CD4-positive, alpha-beta T cell (primary cell): ENCODE results near the gene COL5A1. TPM values are rescaled to one million over a fixed set of nuclear protein-coding genes. Genes with fewer than 3 reads are reported as not detected.

Source experiments
- ATAC-seq: fragments of 200-7000 bp; cut with Tn5 transposase; one replicate; pipeline ENCODE4 v1.10.0; 2022; ENCODE audit warnings: mild to moderate bottlenecking; ENCODE audit not compliant: poor library complexity
- CTCF ChIA-PET: fragments of 350-600 bp; sonication (Branson Sonifier 250); formaldehyde crosslinking; loops from one replicate; lab custom pipeline; 2021; ENCODE audit warnings: antibody characterized with exemption, inconsistent platforms; lab: Charles Lee
- POLR2A ChIA-PET: fragments of 350-600 bp; sonication (Branson Sonifier 250); formaldehyde crosslinking; loops from one replicate; lab custom pipeline; 2021; ENCODE audit warnings: antibody characterized with exemption, inconsistent platforms; lab: Charles Lee
- DNase-seq, 14 experiments: peaks; one replicate each; pipeline ENCODE4 v3.0.0-alpha.2; 2013 to 2020; ENCODE audit warnings: mixed read lengths in 2 of 14
- H3K27ac ChIP-seq, 2 donors: one replicate each; pipeline versions ENCODE4 v1.5.1 to v1.7.0; 2013; ENCODE audit warnings: low read length in 2 of 2, low read depth in 1 of 2, mild to moderate bottlenecking in 1 of 2
- H3K27me3 ChIP-seq, 2 experiments: 1 replicate in 1 of 2; 2 replicates in 1 of 2; pipeline versions ENCODE4 v1.6.1 to v1.7.0; 2013; ENCODE audit warnings: low read length in 2 of 2, control low read depth in 1 of 2, mild to moderate bottlenecking in 1 of 2, moderate library complexity in 1 of 2; ENCODE audit not compliant: insufficient read depth in 2 of 2, control insufficient read depth in 1 of 2
- H3K36me3 ChIP-seq: one replicate; pipeline ENCODE4 v1.6.1; 2013; ENCODE audit warnings: low read length, control low read depth; ENCODE audit not compliant: insufficient read depth
- H3K4me1 ChIP-seq: one replicate; pipeline ENCODE4 v1.6.1; 2013; ENCODE audit warnings: low read length, control low read depth; ENCODE audit not compliant: insufficient read depth
- H3K4me3 ChIP-seq: one replicate; pipeline ENCODE4 v1.5.1; 2013; ENCODE audit warnings: mild to moderate bottlenecking, low read length, moderate library complexity
- H3K9me3 ChIP-seq, 2 experiments: 1 replicate in 1 of 2; 2 replicates in 1 of 2; pipeline versions ENCODE4 v1.6.1 to v1.7.0; 2013; ENCODE audit warnings: low read length in 2 of 2, mild to moderate bottlenecking in 2 of 2, control low read depth in 1 of 2, moderate library complexity in 1 of 2; ENCODE audit not compliant: control insufficient read depth in 1 of 2, insufficient read depth in 1 of 2
- H3K27ac Mint-ChIP-seq: one replicate; pipeline ENCODE4 v1.8.0; 2020; ENCODE audit warnings: mixed read lengths
- H3K27me3 Mint-ChIP-seq: one replicate; pipeline ENCODE4 v1.8.0; 2021; ENCODE audit warnings: mixed read lengths
- H3K36me3 Mint-ChIP-seq: one replicate; pipeline ENCODE4 v1.8.0; 2021; ENCODE audit warnings: low read depth, mixed read lengths
- H3K4me1 Mint-ChIP-seq: one replicate; pipeline ENCODE4 v1.8.0; 2021; ENCODE audit warnings: low read depth, mixed read lengths
- H3K4me3 Mint-ChIP-seq: one replicate; pipeline ENCODE4 v1.8.0; 2020; ENCODE audit warnings: mild to moderate bottlenecking, mixed read lengths
- H3K9me3 Mint-ChIP-seq: one replicate; pipeline ENCODE4 v1.8.0; 2020; ENCODE audit warnings: mixed read lengths
- intact Hi-C, 2 experiments: fragments of 100-400 bp; cut with DNase I in 1 of 2; cut with micrococcal nuclease in 1 of 2; formaldehyde crosslinking; loops; one replicate each; pipeline versions ENCODE4 v1.15.1 to v1.9.0; 2023 to 2025; cut with DNase I, micrococcal nuclease
- total RNA-seq, 174 experiments: library from RNA in 2 of 174; stranded (reverse) in 2 of 174; gene quantifications; one replicate each; pipeline ENCODE4 v1.2.3 and lab custom pipeline; 2021 to 2026
- TF ChIP-seq, protein P1 (sequence below): fragments of 200-600 bp; IDR thresholded peaks from one replicate; pipeline ENCODE4 v1.8.0; 2022; ENCODE audit warnings: antibody characterized with exemption, mild to moderate bottlenecking

Gene COL5A1
- total RNA-seq, 2 experiments from 2014 or later, result 0.41 to 0.50 TPM

DNA sequence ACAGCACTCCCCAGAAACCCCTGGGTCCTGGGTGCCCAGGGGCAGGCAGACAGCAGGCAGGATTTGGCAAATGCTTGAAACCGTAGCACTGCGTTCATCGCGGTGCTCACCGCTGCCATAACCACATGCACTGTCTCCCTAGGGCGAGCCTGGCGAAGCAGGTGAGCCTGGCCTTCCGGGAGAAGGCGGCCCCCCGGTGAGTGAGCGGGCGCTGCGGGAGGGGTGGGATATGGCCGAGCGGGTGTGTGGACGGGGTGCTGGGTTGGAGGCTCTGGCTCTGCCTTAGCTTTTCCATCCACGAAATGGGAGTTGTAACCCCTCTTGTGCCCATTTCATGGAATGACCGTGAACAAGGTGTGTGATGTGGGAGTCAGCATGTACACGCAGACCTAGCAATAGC, 172.2 kb downstream of the COL5A1 start:
- DNase-seq (no peak), ATAC-seq (no peak)
- intact Hi-C loops, result no loop called here
- Mint-ChIP-seq H3K9me3 (no peaks in the 10 kb centered on the region), H3K27me3 (no peaks in the 10 kb centered on the region), H3K4me1 (no peaks in the 10 kb centered on the region), H3K27ac (no peak overlapping the region), H3K4me3 (no peak overlapping the region), H3K36me3 (no peaks in the 10 kb centered on the region)
- POLR2A ChIA-PET, result no interaction called here
- Histone ChIP-seq H3K9me3 (no peaks in the 10 kb centered on the region), H3K36me3 (no peaks in the 10 kb centered on the region), H3K27me3 (no peaks in the 10 kb centered on the region), H3K27ac (no peak overlapping the region), H3K4me1 (no peaks in the 10 kb centered on the region), H3K4me3 (no peak overlapping the region)
- TF ChIP-seq, protein P1, sequence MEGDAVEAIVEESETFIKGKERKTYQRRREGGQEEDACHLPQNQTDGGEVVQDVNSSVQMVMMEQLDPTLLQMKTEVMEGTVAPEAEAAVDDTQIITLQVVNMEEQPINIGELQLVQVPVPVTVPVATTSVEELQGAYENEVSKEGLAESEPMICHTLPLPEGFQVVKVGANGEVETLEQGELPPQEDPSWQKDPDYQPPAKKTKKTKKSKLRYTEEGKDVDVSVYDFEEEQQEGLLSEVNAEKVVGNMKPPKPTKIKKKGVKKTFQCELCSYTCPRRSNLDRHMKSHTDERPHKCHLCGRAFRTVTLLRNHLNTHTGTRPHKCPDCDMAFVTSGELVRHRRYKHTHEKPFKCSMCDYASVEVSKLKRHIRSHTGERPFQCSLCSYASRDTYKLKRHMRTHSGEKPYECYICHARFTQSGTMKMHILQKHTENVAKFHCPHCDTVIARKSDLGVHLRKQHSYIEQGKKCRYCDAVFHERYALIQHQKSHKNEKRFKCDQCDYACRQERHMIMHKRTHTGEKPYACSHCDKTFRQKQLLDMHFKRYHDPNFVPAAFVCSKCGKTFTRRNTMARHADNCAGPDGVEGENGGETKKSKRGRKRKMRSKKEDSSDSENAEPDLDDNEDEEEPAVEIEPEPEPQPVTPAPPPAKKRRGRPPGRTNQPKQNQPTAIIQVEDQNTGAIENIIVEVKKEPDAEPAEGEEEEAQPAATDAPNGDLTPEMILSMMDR, result no peak
- CTCF ChIA-PET, result no interaction called here

DNA sequence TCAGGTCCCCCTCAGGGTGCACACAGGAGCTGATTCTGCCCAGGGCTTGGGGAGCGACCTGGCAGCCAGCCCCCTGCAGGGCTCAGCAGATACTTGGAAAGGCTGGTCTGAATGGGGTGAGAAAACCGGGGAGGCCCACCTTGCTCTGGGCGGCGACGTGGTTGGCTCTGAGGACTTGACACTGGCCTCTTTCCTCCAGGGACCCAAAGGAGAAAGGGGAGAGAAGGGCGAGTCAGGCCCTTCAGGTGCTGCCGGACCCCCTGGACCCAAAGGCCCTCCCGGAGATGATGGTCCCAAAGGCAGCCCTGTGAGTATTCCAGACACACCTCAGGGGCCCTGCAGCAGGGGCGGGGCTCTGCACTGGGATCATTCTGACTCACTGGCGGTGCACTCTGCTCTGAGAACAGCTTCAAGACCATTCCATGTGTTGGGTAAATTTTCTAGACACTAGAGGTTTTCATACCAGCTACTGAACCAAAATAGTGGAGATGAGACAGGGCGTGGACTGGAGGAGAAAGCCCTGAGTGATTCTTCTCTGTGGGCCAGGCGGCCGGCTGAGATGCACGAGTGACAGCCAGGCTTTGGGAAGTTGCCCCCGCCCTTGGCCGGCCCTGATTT, 173.1 kb downstream of the COL5A1 start:
- Histone ChIP-seq H3K4me3 (no peak overlapping the region), H3K9me3 (peaks cover 0 to 2% of the 10 kb centered on the region in 2 experiments), H3K4me1 (no peaks in the 10 kb centered on the region), H3K27me3 (no peaks in the 10 kb centered on the region), H3K36me3 (no peaks in the 10 kb centered on the region), H3K27ac (no peak overlapping the region)
- no peak for ATAC-seq
- ChIA-PET POLR2A (no interaction called here), CTCF (no interaction called here)
- no peaks in the 10 kb centered on the region for H3K36me3 Mint-ChIP-seq
- H3K9me3 Mint-ChIP-seq, result no peaks in the 10 kb centered on the region
- no peak overlapping the region for H3K4me3 Mint-ChIP-seq
- no peak overlapping the region for H3K27ac Mint-ChIP-seq
- no peak for DNase-seq
- TF ChIP-seq, protein P1, result no peak
- intact Hi-C loops, result no loop called here
- no peaks in the 10 kb centered on the region for H3K4me1 Mint-ChIP-seq
- no peaks in the 10 kb centered on the region for H3K27me3 Mint-ChIP-seq

DNA sequence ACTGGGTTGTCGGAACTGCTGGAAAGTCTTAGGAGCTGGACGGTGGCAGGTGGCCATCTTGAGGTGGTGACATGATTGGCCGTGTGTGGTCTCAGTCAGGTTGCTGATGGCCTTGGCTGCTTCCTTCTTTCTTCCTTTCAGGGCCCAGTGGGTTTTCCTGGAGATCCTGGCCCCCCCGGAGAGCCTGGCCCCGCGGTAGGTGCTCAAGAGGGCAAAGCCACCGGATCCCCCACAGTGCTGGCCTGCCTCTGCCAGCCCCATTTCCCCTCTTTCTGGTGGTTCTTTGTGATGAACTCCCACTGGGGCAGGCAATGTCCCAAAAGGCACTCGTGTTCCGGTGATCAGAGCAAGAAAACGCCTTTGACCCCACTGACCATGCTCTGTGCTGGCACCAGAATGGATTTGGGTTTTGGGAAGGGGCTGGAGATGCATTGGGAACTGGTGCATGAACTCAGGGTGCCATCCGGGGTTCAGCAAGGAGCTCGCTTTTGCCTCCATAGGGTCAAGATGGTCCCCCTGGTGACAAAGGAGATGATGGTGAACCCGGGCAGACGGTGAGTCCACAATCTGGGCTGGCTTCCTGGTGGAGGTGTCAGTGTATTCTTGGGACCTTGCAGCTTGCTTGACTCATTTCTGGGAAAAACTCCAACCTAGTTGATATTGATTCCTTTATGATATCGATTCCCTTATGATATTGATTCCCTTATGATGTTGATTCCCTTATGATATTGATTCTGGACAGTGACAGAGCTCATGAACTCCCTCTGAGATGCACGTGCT, 174.0 kb downstream of the COL5A1 start:
- Mint-ChIP-seq H3K4me1 (no peaks in the 10 kb centered on the region), H3K27ac (no peak overlapping the region), H3K36me3 (no peaks in the 10 kb centered on the region), H3K27me3 (no peaks in the 10 kb centered on the region), H3K4me3 (no peak overlapping the region), H3K9me3 (no peaks in the 10 kb centered on the region)
- H3K27me3 ChIP-seq, result no peaks in the 10 kb centered on the region
- ATAC-seq (no peak), DNase-seq (no peak)
- no peak overlapping the region for H3K4me3 ChIP-seq
- H3K9me3 ChIP-seq, result peaks cover 0 to 8% of the 10 kb centered on the region in 2 experiments
- intact Hi-C loops, result no loop called here
- no peaks in the 10 kb centered on the region for H3K4me1 ChIP-seq
- no peaks in the 10 kb centered on the region for H3K36me3 ChIP-seq
- no peak overlapping the region for H3K27ac ChIP-seq
- POLR2A ChIA-PET, result no interaction called here
- CTCF ChIA-PET, result no interaction called here
- TF ChIP-seq, protein P1, result no peak
